Measurements from ENCODE around the gene SPART. TPM values are rescaled to one million over a fixed set of nuclear protein-coding genes. Genes with fewer than 3 reads are reported as not detected.

SPART gene
- total RNA-seq, 2 donors from 2014 or later, result 41.9 to 52.8 TPM

GRCh38 chr13:36377826-36378468, 31.8 kb upstream of the SPART start:
- 75% methylated on average over 1 of the region's 1 CpG for WGBS
- intact Hi-C loops (cut with DNase I), result no loop called here
- no peak for TF ChIP-seq POLR2AphosphoS5 (IDR thresholded peaks at IDR 0.05)
- no peak for TF ChIP-seq CTCF (IDR thresholded peaks at IDR 0.05)
- TF ChIP-seq POLR2A (IDR thresholded peaks at IDR 0.05), result no peak

GRCh38 chr13:36374063-36374462, 27.9 kb upstream of the SPART start:
- Histone ChIP-seq H3K36me3 (no peaks in the 10 kb centered on the region), H3K4me1 (replicated peaks) (no peaks in the 10 kb centered on the region), H3K9me3 (no peaks in the 10 kb centered on the region), H3K27ac (no peak overlapping the region), H3K4me3 (no peak overlapping the region), H3K27me3 (replicated peaks; ENCODE audit: insufficient read depth) (no peaks in the 10 kb centered on the region)
- 73% methylated on average over 2 of the region's 2 CpGs for WGBS
- no peak for DNase-seq (ENCODE audit: low spot score)
- intact Hi-C loops (cut with DNase I), result no loop called here
- no peak for TF ChIP-seq POLR2AphosphoS5 (IDR thresholded peaks at IDR 0.05)
- no peak for TF ChIP-seq CTCF (IDR thresholded peaks at IDR 0.05)
- TF ChIP-seq POLR2A (IDR thresholded peaks at IDR 0.05), result no peak

More at GRCh38 chr13:36377826-36378468, 31.8 kb upstream of the SPART start:
- no peaks in the 10 kb centered on the region for H3K36me3 ChIP-seq
- H3K4me3 ChIP-seq, result no peak overlapping the region
- DNase-seq (ENCODE audit: low spot score), result no peak
- H3K27ac ChIP-seq, result no peak overlapping the region
- H3K9me3 ChIP-seq, result no peaks in the 10 kb centered on the region
- H3K27me3 ChIP-seq (replicated peaks; ENCODE audit: insufficient read depth), result no peaks in the 10 kb centered on the region
- H3K4me1 ChIP-seq (replicated peaks), result no peaks in the 10 kb centered on the region

GRCh38 chr13:36371185-36371584, 25.0 kb upstream of the SPART start:
- DNase-seq (ENCODE audit: low spot score), result no peak
- Histone ChIP-seq H3K36me3 (no peaks in the 10 kb centered on the region), H3K4me3 (no peak overlapping the region), H3K27me3 (replicated peaks; ENCODE audit: insufficient read depth) (no peaks in the 10 kb centered on the region), H3K27ac (no peak overlapping the region), H3K9me3 (no peaks in the 10 kb centered on the region), H3K4me1 (replicated peaks) (no peaks in the 10 kb centered on the region)
- TF ChIP-seq POLR2A (IDR thresholded peaks at IDR 0.05), result no peak
- no peak for TF ChIP-seq POLR2AphosphoS5 (IDR thresholded peaks at IDR 0.05)
- TF ChIP-seq CTCF (IDR thresholded peaks at IDR 0.05), result no peak
- WGBS, result 81% methylated on average over 4 of the region's 4 CpGs
- intact Hi-C loops (cut with DNase I), result no loop called here

GRCh38 chr13:36370108-36370429, 23.9 kb upstream of the SPART start:
- Histone ChIP-seq H3K36me3 (no peaks in the 10 kb centered on the region), H3K9me3 (no peaks in the 10 kb centered on the region), H3K4me3 (no peak overlapping the region), H3K27me3 (replicated peaks; ENCODE audit: insufficient read depth) (no peaks in the 10 kb centered on the region), H3K4me1 (replicated peaks) (no peaks in the 10 kb centered on the region), H3K27ac (no peak overlapping the region)
- intact Hi-C loops (cut with DNase I), result no loop called here
- 79% methylated on average over 6 of the region's 6 CpGs for WGBS
- no peak for TF ChIP-seq POLR2AphosphoS5 (IDR thresholded peaks at IDR 0.05)
- no peak for TF ChIP-seq CTCF (IDR thresholded peaks at IDR 0.05)
- TF ChIP-seq POLR2A (IDR thresholded peaks at IDR 0.05), result no peak
- no peak for DNase-seq (ENCODE audit: low spot score)
